ENCODE results near the gene PLAA.

The PLAA gene

GRCh38 chr9:26950521-26950920 is 3.5 kb upstream of the PLAA start:
- in situ Hi-C loops (cut with MboI; ENCODE audit: low pct_unique_long_range_greater_than_20kb, low sequenced_read_pairs, unreplicated experiment): no loop called here
- no peak for DNase-seq (ENCODE audit: low spot score)
- no peak for TF ChIP-seq CTCF (IDR thresholded peaks at IDR 0.05; ENCODE audit: extremely low read depth, insufficient read depth, missing control alignments)

- in situ Hi-C loops (cut with MboI; ENCODE audit: low pct_unique_long_range_greater_than_20kb, low sequenced_read_pairs, unreplicated experiment): no loop called here
- DNase-seq (ENCODE audit: low spot score): no peak
- TF ChIP-seq CTCF (IDR thresholded peaks at IDR 0.05; ENCODE audit: extremely low read depth, insufficient read depth, missing control alignments): no peak
These were observed 2.6 kb upstream of the PLAA start for GRCh38 chr9:26949637-26950069.

- TF ChIP-seq CTCF (IDR thresholded peaks at IDR 0.05; ENCODE audit: extremely low read depth, insufficient read depth, missing control alignments): no peak
- no peak for DNase-seq (ENCODE audit: low spot score)
- in situ Hi-C loops (cut with MboI; ENCODE audit: low pct_unique_long_range_greater_than_20kb, low sequenced_read_pairs, unreplicated experiment): no loop called here
These were observed 694 bp upstream of the PLAA start for GRCh38 chr9:26947736-26948135.

- DNase-seq (ENCODE audit: low spot score): no peak
- TF ChIP-seq CTCF (IDR thresholded peaks at IDR 0.05; ENCODE audit: extremely low read depth, insufficient read depth, missing control alignments): no peak
- in situ Hi-C loops (cut with MboI; ENCODE audit: low pct_unique_long_range_greater_than_20kb, low sequenced_read_pairs, unreplicated experiment): no loop called here
These were observed 1.5 kb downstream of the PLAA start for GRCh38 chr9:26945591-26945990.

- in situ Hi-C loops (cut with MboI; ENCODE audit: low pct_unique_long_range_greater_than_20kb, low sequenced_read_pairs, unreplicated experiment): no loop called here
- no peak for TF ChIP-seq CTCF (IDR thresholded peaks at IDR 0.05; ENCODE audit: extremely low read depth, insufficient read depth, missing control alignments)
- DNase-seq (ENCODE audit: low spot score): no peak
These were observed 6.3 kb downstream of the PLAA start for GRCh38 chr9:26940779-26941178.

- no peak for DNase-seq (ENCODE audit: low spot score)
- in situ Hi-C loops (cut with MboI; ENCODE audit: low pct_unique_long_range_greater_than_20kb, low sequenced_read_pairs, unreplicated experiment): no loop called here
- no peak for TF ChIP-seq CTCF (IDR thresholded peaks at IDR 0.05; ENCODE audit: extremely low read depth, insufficient read depth, missing control alignments)
These were observed 6.9 kb downstream of the PLAA start for GRCh38 chr9:26939955-26940711.
